ENCODE measurements around the gene MPP3. TPM values are rescaled to one million over a fixed set of nuclear protein-coding genes. Genes with fewer than 3 reads are reported as not detected.

Gene MPP3
- total RNA-seq, 1 experiment from 2014 or later: 19.5 TPM

- CTCF ChIA-PET: interaction anchor here (1.1 kb wide), 1 partner anchor 22 kb away, joined by 4 read pairs; no protein-coding TSS in a partner anchor
- intact Hi-C loops (cut with micrococcal nuclease): no loop called here
- no peaks in the 10 kb centered on the region for H4K20me1 ChIP-seq (ENCODE audit: insufficient read depth)
These were observed 49.0 kb upstream of the MPP3 start for GRCh38 chr17:43881758-43882505.

More at GRCh38 chr17:43881758-43882505, 49.0 kb upstream of the MPP3 start:
- Histone ChIP-seq H3K79me2 (ENCODE audit: insufficient read depth, low read length) (no peaks in the 10 kb centered on the region), H3K4me3 (replicated peaks in 1 of 2; ENCODE audit: low read depth in 1 of 2, low read length in 2 of 2) (no peak overlapping the region), H3K4me2 (ENCODE audit: low read length) (no peak overlapping the region), H2AFZ (ENCODE audit: low read depth, low read length, poor library complexity, severe bottlenecking) (no peak overlapping the region), H3K4me1 (ENCODE audit: control insufficient read depth in 1 of 2, insufficient read depth in 2 of 2, low read length in 2 of 2) (peaks cover 0 to 9% of the 10 kb centered on the region in 2 experiments; a peak in 2 of 4 replicates), H3K9me2 (ENCODE audit: insufficient read depth) (no peaks in the 10 kb centered on the region), H3K36me3 (ENCODE audit: control insufficient read depth in 1 of 2, insufficient read depth in 2 of 2, low read length in 2 of 2) (no peaks in the 10 kb centered on the region), H3K27me3 (ENCODE audit: insufficient read depth, low read length) (no peaks in the 10 kb centered on the region), H3K27ac (ENCODE audit: low read depth, low read length) (no peak overlapping the region), H3K9me3 (ENCODE audit: control insufficient read depth in 1 of 2, insufficient read depth in 1 of 2, low read depth in 1 of 2, low read length in 2 of 2) (no peaks in the 10 kb centered on the region), H3K9ac (ENCODE audit: low read length) (no peak overlapping the region)
- DNase-seq (ENCODE audit: low read depth, low spot score): no peak
- ChIA-PET POLR2A (interaction anchor here (0.6 kb wide), 1 partner anchor 58 kb away, joined by 3 read pairs; no protein-coding TSS in a partner anchor), RAD21 (ENCODE audit: low non-redundant PET in 1 of 2, low total read pairs in 2 of 2, uncharacterized antibody in 2 of 2, unreplicated experiment in 2 of 2) (no interaction called here)
- no TSS peak for BruUV-seq (replicated peaks)
- no peak for TF ChIP-seq FOSL1 (IDR thresholded peaks at IDR 0.05; ENCODE audit: low read depth)
- no peak for TF ChIP-seq POLR2A (IDR thresholded peaks at IDR 0.05; ENCODE audit: borderline replicate concordance, extremely low read depth, insufficient read depth, insufficient read length)
- TF ChIP-seq JUND (IDR thresholded peaks at IDR 0.05): no peak
- no peak for TF ChIP-seq SP1 (IDR thresholded peaks at IDR 0.05; ENCODE audit: low read depth)
- TF ChIP-seq, protein P1, sequence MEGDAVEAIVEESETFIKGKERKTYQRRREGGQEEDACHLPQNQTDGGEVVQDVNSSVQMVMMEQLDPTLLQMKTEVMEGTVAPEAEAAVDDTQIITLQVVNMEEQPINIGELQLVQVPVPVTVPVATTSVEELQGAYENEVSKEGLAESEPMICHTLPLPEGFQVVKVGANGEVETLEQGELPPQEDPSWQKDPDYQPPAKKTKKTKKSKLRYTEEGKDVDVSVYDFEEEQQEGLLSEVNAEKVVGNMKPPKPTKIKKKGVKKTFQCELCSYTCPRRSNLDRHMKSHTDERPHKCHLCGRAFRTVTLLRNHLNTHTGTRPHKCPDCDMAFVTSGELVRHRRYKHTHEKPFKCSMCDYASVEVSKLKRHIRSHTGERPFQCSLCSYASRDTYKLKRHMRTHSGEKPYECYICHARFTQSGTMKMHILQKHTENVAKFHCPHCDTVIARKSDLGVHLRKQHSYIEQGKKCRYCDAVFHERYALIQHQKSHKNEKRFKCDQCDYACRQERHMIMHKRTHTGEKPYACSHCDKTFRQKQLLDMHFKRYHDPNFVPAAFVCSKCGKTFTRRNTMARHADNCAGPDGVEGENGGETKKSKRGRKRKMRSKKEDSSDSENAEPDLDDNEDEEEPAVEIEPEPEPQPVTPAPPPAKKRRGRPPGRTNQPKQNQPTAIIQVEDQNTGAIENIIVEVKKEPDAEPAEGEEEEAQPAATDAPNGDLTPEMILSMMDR (IDR thresholded peaks at IDR 0.05 in 2 of 3, conservative IDR thresholded peaks at IDR 0.05 in 1 of 3; ENCODE audit: borderline replicate concordance in 1 of 3, insufficient read depth in 1 of 3, low read depth in 2 of 3, low read length in 2 of 3): no peak
- no peak for TF ChIP-seq ZNF274 (IDR thresholded peaks at IDR 0.05; ENCODE audit: low read depth, low read length)
- no peak for TF ChIP-seq CEBPB (IDR thresholded peaks at IDR 0.05; ENCODE audit: low read depth)
- no peak for TF ChIP-seq ELF1 (IDR thresholded peaks at IDR 0.05; ENCODE audit: borderline replicate concordance, low read depth)
- no peak for TF ChIP-seq EZH2 (IDR thresholded peaks at IDR 0.05)
- no peak for TF ChIP-seq RAD21 (IDR thresholded peaks at IDR 0.05; ENCODE audit: low read depth)
- TF ChIP-seq, protein P2, sequence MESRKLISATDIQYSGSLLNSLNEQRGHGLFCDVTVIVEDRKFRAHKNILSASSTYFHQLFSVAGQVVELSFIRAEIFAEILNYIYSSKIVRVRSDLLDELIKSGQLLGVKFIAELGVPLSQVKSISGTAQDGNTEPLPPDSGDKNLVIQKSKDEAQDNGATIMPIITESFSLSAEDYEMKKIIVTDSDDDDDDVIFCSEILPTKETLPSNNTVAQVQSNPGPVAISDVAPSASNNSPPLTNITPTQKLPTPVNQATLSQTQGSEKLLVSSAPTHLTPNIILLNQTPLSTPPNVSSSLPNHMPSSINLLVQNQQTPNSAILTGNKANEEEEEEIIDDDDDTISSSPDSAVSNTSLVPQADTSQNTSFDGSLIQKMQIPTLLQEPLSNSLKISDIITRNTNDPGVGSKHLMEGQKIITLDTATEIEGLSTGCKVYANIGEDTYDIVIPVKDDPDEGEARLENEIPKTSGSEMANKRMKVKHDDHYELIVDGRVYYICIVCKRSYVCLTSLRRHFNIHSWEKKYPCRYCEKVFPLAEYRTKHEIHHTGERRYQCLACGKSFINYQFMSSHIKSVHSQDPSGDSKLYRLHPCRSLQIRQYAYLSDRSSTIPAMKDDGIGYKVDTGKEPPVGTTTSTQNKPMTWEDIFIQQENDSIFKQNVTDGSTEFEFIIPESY (IDR thresholded peaks at IDR 0.05; ENCODE audit: extremely low read depth, insufficient replicate concordance, low read length): no peak
- TF ChIP-seq TCF7L2 (IDR thresholded peaks at IDR 0.05; ENCODE audit: borderline replicate concordance, extremely low read depth, insufficient read depth, insufficient read length): no peak
- no peak for ATAC-seq
